ENCODE data around the gene FMNL3. TPM values are rescaled to one million over a fixed set of nuclear protein-coding genes. Genes with fewer than 3 reads are reported as not detected.

The FMNL3 gene
- total and polyA plus RNA-seq, 2 of the 8 experiments (the other 6 are each of a cell fraction or from before 2014, with no cell fraction given), result 8.6 to 29.0 TPM

DNA sequence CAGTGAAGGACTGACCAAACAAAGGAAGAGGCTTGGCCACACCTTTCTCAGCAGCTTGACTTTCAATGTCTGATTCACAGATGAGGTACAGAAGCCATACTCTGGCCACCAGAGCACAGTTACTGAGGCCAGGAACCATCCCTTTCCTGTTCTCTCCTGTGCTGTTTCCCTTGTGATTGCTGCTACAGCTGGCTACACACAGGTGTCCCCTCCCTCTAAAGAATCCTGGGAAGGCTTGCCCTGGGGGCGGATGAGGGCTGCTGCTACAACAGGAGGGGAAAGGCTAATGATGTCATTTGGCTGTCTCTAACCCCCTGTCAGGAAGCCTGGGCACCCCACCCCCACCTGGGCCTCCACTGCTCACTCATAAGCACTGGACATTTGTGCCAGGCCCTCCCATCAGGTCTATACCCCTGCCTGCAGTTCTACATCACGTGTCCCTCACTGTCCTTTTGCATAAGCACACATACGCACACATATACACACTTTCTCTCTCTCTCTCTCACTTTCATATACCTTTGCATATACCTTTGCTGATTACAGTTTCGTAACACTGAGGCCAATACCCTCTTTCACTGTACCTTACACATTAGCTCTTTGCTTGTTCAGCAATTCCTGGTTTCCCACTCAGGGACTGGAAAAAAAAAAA lies 42.5 kb downstream of the FMNL3 start:
- no peak overlapping the region for H3K4ac ChIP-seq (replicated peaks; ENCODE audit: insufficient read length, low read depth, low read length)
- no peak overlapping the region for H3K18ac ChIP-seq (ENCODE audit: extremely low read depth, low read length)
- no peak overlapping the region for H4K91ac ChIP-seq (replicated peaks; ENCODE audit: insufficient read length, low read length)
- H2BK15ac ChIP-seq (ENCODE audit: low read length), result no peak overlapping the region
- H4K5ac ChIP-seq (ENCODE audit: insufficient read length, low read depth, low read length), result no peak overlapping the region
- peak overlapping the region; percentile 75; the same call in 1 of the 2 replicates for H2BK12ac ChIP-seq (ENCODE audit: low read depth, low read length)
- peaks cover 3 to 6% (median 4%) of the 10 kb centered on the region in 4 experiments; a peak in 4 of 7 replicates for H3K4me1 ChIP-seq (replicated peaks in 1 of 4; ENCODE audit: control insufficient read depth in 3 of 4, insufficient read depth in 4 of 4, low read length in 3 of 4)
- 88% methylated on average over 4 of the region's 4 CpGs; no CpG with 5 or more reads in 1 of the 2 experiments for WGBS, 2 experiments (ENCODE audit: extremely low coverage in 1 of 2, insufficient coverage in 1 of 2, insufficient read length in 1 of 2, insufficient replicate concordance in 2 of 2, low coverage in 1 of 2, low lambda C conversion rate in 2 of 2, missing lambda C conversion rate in 1 of 2)
- no peaks in the 10 kb centered on the region for H3K27me3 ChIP-seq (replicated peaks in 1 of 4; ENCODE audit: control insufficient read depth in 3 of 4, extremely low read depth in 1 of 4, insufficient read depth in 3 of 4, low read length in 3 of 4)
- no peak overlapping the region for H2AFZ ChIP-seq (ENCODE audit: low read length)
- no peak overlapping the region for H2BK120ac ChIP-seq (replicated peaks; ENCODE audit: low read depth, low read length)
- H4K20me1 ChIP-seq (replicated peaks in 1 of 2; ENCODE audit: control insufficient read depth in 1 of 2, insufficient read depth in 2 of 2, low read length in 2 of 2), result peaks cover 1% of the 10 kb centered on the region in 2 experiments
- FAIRE-seq (no peak), DNase-seq (ENCODE audit: low read depth in 1 of 2, low spot score in 2 of 2) (no peak)
- no peaks in the 10 kb centered on the region for H3K23me2 ChIP-seq (ENCODE audit: low read depth, low read length)
- H3K14ac ChIP-seq (ENCODE audit: insufficient read length), result no peak overlapping the region
- ChIA-PET POLR2A (ENCODE audit: partially characterized antibody) (interaction anchor here (0.6 to 4.3 kb wide), 13 partner anchors 8 to 109 kb away, joined by 3 to 36 read pairs (median 3); partner anchors contain the start of gene TMBIM6), CTCF (ENCODE audit: partially characterized antibody) (interaction anchor here (0.7 to 5.8 kb wide), 9 partner anchors 10 to 401 kb away, joined by 3 to 30 read pairs (median 5); no protein-coding TSS in a partner anchor)
- no peak overlapping the region for H3K56ac ChIP-seq (replicated peaks; ENCODE audit: insufficient read length, low read depth, low read length)
- no peak overlapping the region; the same call in 1 of the 2 replicates for H2AK5ac ChIP-seq (ENCODE audit: low read depth, low read length)
- no peak overlapping the region for H3K27ac ChIP-seq (ENCODE audit: low read depth, low read length)
- H3K36me3 ChIP-seq (ENCODE audit: control insufficient read depth in 2 of 4, insufficient read depth in 4 of 4, low read length in 3 of 4), result peaks cover 0 to 10% (median 4%) of the 10 kb centered on the region in 4 experiments; a peak in 4 of 8 replicates
- H3K79me1 ChIP-seq (ENCODE audit: low read depth, low read length), result no peaks in the 10 kb centered on the region; the same call in 1 of the 2 replicates
- no peak overlapping the region for H4K8ac ChIP-seq (ENCODE audit: extremely low read depth, insufficient read depth, low read length)
- H2BK20ac ChIP-seq (ENCODE audit: low read length), result no peak overlapping the region
- no peak overlapping the region for H3K4me3 ChIP-seq (ENCODE audit: extremely low read depth in 1 of 4, insufficient read depth in 2 of 4, low read depth in 3 of 4, low read length in 4 of 4)
- H2BK5ac ChIP-seq (ENCODE audit: low read depth, low read length), result no peak overlapping the region; the same call in 1 of the 2 replicates
- no peaks in the 10 kb centered on the region for H3K9me3 ChIP-seq (ENCODE audit: insufficient read depth in 2 of 2, low read depth in 1 of 2, low read length in 1 of 2)
- no peak overlapping the region for H3K9ac ChIP-seq (replicated peaks in 1 of 4; ENCODE audit: extremely low read depth in 1 of 4, low read depth in 3 of 4, low read length in 3 of 4)
- H3K79me2 ChIP-seq (ENCODE audit: control insufficient read depth in 1 of 2, insufficient read depth in 2 of 2, low read length in 2 of 2), result no peaks in the 10 kb centered on the region
- H3K23ac ChIP-seq (ENCODE audit: insufficient read length), result no peak overlapping the region
- no peak overlapping the region for H3K4me2 ChIP-seq (ENCODE audit: insufficient read depth in 1 of 2, low read depth in 2 of 2, low read length in 2 of 2)
- TF ChIP-seq JUND (IDR thresholded peaks at IDR 0.05; ENCODE audit: low read length) (no peak), BACH1 (IDR thresholded peaks at IDR 0.05; ENCODE audit: low read length) (no peak), ZNF274 (IDR thresholded peaks at IDR 0.05; ENCODE audit: borderline replicate concordance, extremely low read depth, low read length) (no peak), SRF (IDR thresholded peaks at IDR 0.05; ENCODE audit: low read depth, low read length) (no peak), RNF2 (IDR thresholded peaks at IDR 0.05; ENCODE audit: borderline replicate concordance, low read depth, low read length, missing control alignments, poor library complexity, severe bottlenecking) (no peak), EP300 (IDR thresholded peaks at IDR 0.05; ENCODE audit: borderline replicate concordance in 1 of 2, low read depth in 2 of 2, low read length in 2 of 2) (no peak), SAP30 (IDR thresholded peaks at IDR 0.05; ENCODE audit: insufficient read depth, insufficient replicate concordance, low read length) (no peak), CBX8 (IDR thresholded peaks at IDR 0.05; ENCODE audit: borderline replicate concordance, low read depth, low read length) (no peak), POU5F1 (IDR thresholded peaks at IDR 0.05; ENCODE audit: low read depth, low read length) (no peak), TBP (IDR thresholded peaks at IDR 0.05; ENCODE audit: low read depth, low read length) (no peak)
- TF ChIP-seq, protein P1, sequence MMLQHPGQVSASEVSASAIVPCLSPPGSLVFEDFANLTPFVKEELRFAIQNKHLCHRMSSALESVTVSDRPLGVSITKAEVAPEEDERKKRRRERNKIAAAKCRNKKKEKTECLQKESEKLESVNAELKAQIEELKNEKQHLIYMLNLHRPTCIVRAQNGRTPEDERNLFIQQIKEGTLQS (IDR thresholded peaks at IDR 0.05; ENCODE audit: insufficient read depth, low read depth, low read length), result no peak

Data from H1 (cell line).